Activated gamma-delta T cell treated with Interleukin-2 at 50 U/mL for 16 hours (primary cell): ENCODE results near the gene ADAMTS15.

Source experiments
- DNase-seq: peaks from one replicate; pipeline ENCODE4 v3.0.0-alpha.2; 2020

Gene ADAMTS15

DNA sequence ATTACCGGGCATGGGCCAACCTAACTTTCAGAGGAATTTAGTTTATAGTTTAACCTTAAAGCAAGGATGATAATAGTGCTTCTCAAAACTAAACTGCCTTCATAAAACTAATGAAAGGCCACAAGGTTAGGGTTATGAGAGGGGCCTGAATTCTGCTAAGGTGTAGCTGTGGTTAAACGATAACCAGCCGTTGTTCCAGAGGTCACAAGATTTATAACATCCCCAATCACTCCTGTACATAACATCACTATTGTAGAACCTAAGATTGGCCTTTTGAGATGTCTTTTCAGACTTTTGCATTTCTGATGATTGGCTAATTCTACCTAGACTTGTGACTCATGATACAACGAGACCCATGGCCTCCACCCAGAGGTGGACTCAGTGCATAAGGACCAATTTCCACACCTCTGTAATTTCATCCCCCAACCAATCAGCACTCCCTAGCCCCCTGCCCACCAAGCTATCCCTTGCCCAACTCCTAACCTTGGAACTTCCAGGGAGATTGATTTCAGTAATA lies 69.8 kb downstream of the ADAMTS15 start:
- DNase-seq: no peak

DNA sequence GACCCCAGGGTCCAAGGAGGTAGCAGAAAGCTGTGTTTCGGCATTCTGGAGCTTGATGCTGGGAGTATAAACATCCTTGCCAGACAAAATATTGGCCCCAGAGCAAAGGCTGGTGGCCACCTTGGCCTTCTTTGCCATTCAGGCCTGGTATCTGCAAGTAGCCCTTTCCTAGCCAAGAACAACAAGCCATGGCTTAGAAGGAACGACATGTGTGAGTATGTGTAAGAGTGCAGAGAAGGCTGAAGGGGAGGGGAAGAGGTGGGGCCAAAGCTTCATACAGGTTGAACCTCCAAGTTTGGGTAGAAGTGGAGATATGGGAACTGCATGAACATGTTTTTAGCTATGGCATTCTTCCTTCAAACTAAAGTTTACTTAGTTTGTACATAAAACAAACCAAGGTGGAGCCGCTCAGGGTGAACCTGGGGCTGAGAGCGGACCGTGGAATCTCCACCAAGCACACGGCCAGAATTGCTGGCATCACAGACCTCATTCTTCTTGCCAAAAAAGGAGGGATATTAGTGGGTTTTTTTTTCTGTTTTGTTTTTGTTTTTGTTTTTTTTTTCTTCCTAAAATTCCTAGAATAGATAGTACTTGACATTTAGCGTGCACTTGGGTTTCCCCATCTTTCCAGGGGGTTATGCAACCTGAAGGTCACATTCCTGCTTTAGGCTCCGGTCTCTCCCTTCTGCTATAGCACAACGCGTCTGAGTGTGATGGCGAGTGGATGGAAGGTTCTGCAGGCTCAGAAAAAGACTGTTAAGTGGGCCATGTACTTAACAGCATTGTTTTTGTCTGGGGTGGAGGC lies 70.9 kb downstream of the ADAMTS15 start:
- DNase-seq: no peak

DNA sequence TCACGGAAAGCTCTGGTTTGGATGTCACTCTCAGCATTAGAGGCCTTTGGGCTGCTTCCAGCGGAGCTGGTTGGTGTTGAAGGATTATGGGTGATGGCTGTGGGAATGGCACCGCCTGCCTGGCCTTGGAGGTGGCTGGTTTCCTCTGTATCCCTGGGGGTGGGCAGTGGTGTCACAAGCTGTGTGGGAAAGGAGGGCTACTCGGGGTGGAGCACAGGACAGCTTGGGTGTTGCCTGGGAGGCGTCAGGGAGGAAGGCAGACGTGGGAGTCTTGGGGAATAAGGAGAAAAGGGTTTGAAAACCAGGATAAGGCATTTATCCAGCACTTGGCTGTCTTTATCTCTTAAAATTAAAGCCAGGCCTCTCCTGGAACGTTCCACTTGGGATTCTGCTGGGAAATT lies 71.8 kb downstream of the ADAMTS15 start:
- no peak for DNase-seq

DNA sequence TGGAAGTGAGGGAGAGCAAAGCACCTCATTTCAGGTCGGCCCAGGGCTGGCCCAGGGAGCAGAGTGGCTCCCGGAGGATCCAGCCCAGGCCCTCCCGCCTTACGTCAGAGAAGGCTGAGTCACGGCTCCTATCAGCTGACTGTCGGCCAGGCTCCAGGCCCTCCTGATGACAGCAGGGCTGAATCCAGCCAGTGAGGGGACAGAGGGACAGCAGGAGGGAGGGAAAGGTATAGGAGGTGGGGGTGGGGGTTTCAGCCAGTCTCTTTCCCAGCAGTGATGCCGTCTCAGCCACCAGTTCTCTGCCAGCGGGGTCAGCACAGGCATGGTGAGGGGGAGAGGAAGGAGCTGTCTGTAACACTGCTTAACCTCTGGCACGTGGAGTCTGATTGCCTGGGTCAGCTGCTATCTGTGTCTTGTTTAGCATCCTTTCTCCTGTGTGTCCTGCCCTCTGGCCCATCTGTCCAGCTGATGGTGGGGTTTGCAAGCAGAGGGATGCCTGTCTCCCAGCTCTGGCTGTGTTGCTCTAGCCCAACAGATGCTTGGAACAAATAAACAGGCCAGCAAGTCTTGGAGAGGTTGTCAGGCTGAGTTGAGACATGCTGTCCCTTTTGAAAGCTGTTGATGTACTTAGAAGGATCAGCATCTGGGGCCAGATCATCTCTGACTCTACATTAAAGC lies 74.0 kb downstream of the ADAMTS15 start:
- no peak for DNase-seq

DNA sequence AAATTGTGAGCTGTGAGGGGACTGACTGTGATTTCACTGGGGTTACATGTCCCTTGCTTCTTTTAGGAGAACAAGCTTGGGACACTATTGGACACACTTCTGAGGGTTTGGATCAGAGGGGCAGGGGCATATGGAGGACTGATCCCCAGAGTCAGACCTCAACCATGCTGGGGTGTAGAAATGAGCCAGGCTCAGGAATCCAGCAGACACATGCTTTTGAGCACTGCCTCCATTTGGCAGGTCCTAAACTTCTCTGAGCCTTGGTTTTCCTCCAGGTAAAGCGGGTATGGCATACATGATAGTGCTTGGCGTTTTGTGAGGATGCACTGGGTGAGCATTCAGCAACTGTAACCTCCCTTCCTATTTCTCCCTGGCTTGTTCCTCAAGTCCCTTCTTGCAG lies 74.7 kb downstream of the ADAMTS15 start:
- DNase-seq: no peak

DNA sequence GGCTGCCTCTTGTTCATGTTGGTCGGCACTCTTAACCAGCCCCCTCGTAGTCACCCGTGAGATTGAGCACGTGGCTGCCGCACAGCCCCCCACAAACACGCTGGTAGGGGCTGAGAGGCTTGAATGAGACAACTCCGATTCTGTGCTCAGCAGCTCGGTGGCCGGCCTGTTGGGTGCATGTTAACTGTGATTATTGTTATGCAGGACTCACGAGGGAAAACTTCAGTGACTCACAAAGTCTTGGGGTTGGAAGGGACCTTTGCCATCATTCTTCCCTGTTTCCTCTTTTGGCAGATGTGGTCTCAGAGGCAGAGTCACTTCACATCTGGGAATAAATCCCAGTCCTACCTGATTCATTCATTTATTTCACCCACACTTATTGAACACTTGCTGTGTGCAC lies 75.2 kb downstream of the ADAMTS15 start:
- DNase-seq: no peak

DNA sequence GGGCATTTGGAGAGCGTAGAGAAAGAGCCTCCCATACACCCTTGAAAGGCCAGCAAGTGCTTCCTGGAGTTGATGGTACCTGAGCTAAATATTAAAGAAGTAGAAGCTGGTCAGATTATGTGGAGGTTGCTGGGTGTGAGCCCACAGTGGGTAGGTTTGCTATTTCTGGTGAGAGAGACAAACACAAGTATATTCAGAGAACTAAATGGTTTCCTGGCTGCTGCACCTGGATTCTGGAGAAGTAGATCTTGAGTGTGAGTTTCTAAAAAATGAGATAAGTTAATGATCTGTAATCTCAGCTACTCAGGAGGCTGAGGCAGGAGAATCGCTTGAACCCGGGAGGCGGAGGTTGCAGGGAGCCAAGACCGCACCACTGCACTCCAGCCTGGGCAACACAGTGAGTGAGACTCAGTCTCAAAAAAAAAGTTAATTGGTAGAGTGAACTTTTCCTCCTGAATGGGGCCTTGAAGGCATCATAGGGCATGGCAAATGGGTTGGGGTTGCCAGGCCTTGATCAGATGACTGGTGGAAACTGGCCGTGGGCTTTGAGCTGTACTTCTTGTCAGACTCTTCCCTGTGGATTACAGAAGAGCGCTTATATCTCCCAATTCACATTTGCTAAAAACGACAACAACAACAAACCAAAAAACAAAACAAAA lies 75.8 kb downstream of the ADAMTS15 start:
- no peak for DNase-seq

DNA sequence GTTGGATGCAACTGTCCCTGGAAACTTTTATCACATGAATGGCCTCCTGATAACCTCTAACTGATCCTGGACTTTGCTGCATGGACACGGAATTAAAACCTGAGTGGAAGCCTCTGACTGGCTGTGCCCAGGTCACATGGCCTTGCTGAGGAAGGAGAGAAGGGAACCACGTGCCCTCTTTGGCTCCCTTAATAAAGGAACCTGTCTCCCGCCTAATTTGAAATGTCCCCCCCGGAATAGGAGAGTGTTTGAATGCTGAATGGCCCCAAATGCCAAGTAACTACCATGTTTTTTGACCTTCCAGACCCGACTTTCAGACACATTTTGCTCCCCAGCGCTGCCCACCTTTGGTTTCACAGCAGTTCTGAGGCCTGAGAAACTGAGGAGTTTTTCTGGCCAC lies 76.9 kb downstream of the ADAMTS15 start:
- no peak for DNase-seq
